Naive thymus-derived CD4-positive, alpha-beta T cell (primary cell): Measurements from ENCODE around the gene SSPN. TPM values are rescaled to one million over a fixed set of nuclear protein-coding genes. Genes with fewer than 3 reads are reported as not detected.

Source experiments
- ATAC-seq: fragments of 150-1000 bp; cut with Tn5 transposase; 2 replicates; pipeline ENCODE4 v1.10.0; 2021; ENCODE audit warnings: mild to moderate bottlenecking, moderate library complexity
- CTCF ChIA-PET: fragments of 350-600 bp; sonication (Branson Sonifier 250); formaldehyde crosslinking; loops from one replicate; lab custom pipeline; 2021; ENCODE audit warnings: antibody characterized with exemption; lab: Charles Lee
- POLR2A ChIA-PET: fragments of 350-600 bp; sonication (Branson Sonifier 250); formaldehyde crosslinking; loops from one replicate; lab custom pipeline; 2021; ENCODE audit warnings: antibody characterized with exemption, inconsistent platforms; lab: Charles Lee
- DNase-seq, 9 donors: peaks; one replicate each; pipeline versions ENCODE4 v3.0.0 to v3.0.0-alpha.2; 2020 to 2022; ENCODE audit warnings: mixed read lengths in 1 of 9
- H3K27ac ChIP-seq: one replicate; pipeline ENCODE4 v1.7.0; 2013; ENCODE audit warnings: mild to moderate bottlenecking, low read depth, low read length, moderate library complexity
- H3K27me3 ChIP-seq, 2 donors: one replicate each; pipeline ENCODE4 v1.7.0; 2013; ENCODE audit warnings: low read length in 2 of 2, mild to moderate bottlenecking in 2 of 2, moderate library complexity in 2 of 2; ENCODE audit not compliant: control insufficient read depth in 2 of 2, insufficient read depth in 2 of 2
- H3K36me3 ChIP-seq, 3 experiments: 1 replicate in 2 of 3; 2 replicates in 1 of 3; pipeline ENCODE4 v1.7.0; 2013; ENCODE audit warnings: low read length in 3 of 3, mild to moderate bottlenecking in 3 of 3, moderate library complexity in 1 of 3; ENCODE audit not compliant: insufficient read depth in 3 of 3, control insufficient read depth in 2 of 3
- H3K4me1 ChIP-seq, 2 donors: one replicate each; pipeline ENCODE4 v1.7.0; 2013; ENCODE audit warnings: low read length in 2 of 2, mild to moderate bottlenecking in 2 of 2, moderate library complexity in 1 of 2; ENCODE audit not compliant: control insufficient read depth in 2 of 2, insufficient read depth in 2 of 2
- H3K4me3 ChIP-seq: 2 replicates; pipeline ENCODE4 v1.7.0; 2013; ENCODE audit warnings: mild to moderate bottlenecking, low read length
- H3K9me3 ChIP-seq, 3 experiments: 1 replicate in 2 of 3; 2 replicates in 1 of 3; pipeline ENCODE4 v1.7.0; 2013; ENCODE audit warnings: low read length in 3 of 3; ENCODE audit not compliant: control insufficient read depth in 2 of 3
- H3K27ac Mint-ChIP-seq, 9 donors: one replicate each; pipeline ENCODE4 v1.8.0; 2020 to 2022; ENCODE audit warnings: mixed read lengths in 9 of 9, mild to moderate bottlenecking in 8 of 9, moderate library complexity in 5 of 9, inconsistent platforms in 2 of 9
- H3K27me3 Mint-ChIP-seq, 5 donors: one replicate each; pipeline ENCODE4 v1.8.0; 2021 to 2022; ENCODE audit warnings: mixed read lengths in 5 of 5, mild to moderate bottlenecking in 1 of 5
- H3K36me3 Mint-ChIP-seq, 5 donors: one replicate each; pipeline ENCODE4 v1.8.0; 2020 to 2022; ENCODE audit warnings: mixed read lengths in 5 of 5, mild to moderate bottlenecking in 3 of 5, inconsistent platforms in 1 of 5
- H3K4me1 Mint-ChIP-seq, 7 donors: one replicate each; pipeline ENCODE4 v1.8.0; 2020 to 2022; ENCODE audit warnings: mixed read lengths in 7 of 7, mild to moderate bottlenecking in 3 of 7, inconsistent platforms in 1 of 7
- H3K4me3 Mint-ChIP-seq, 10 donors: one replicate each; pipeline ENCODE4 v1.8.0; 2020 to 2022; ENCODE audit warnings: mild to moderate bottlenecking in 10 of 10, mixed read lengths in 10 of 10, moderate library complexity in 6 of 10, inconsistent platforms in 2 of 10
- H3K9me3 Mint-ChIP-seq, 11 donors: one replicate each; pipeline ENCODE4 v1.8.0; 2020 to 2022; ENCODE audit warnings: mixed read lengths in 11 of 11, mild to moderate bottlenecking in 4 of 11, inconsistent platforms in 1 of 11, moderate library complexity in 1 of 11
- intact Hi-C, 2 donors: fragments of 100-400 bp; cut with micrococcal nuclease; formaldehyde crosslinking; loops; one replicate each; pipeline ENCODE4 v1.15.1; 2023
- polyA plus RNA-seq, 2 donors: library from polyadenylated mRNA; unstranded; fragments of 300-500 nt; fragmentation: Illumina TruSeq; gene quantifications; one replicate each; pipeline ENCODE4 v1.2.3, GENCODE V29; 2021
- total RNA-seq, 6 experiments: library from RNA in 5 of 6; stranded (reverse) in 5 of 6; gene quantifications; 1 replicate in 5 of 6; 2 replicates in 1 of 6; pipeline ENCODE4 v1.2.3 and lab custom pipeline; 2021 to 2026

The SSPN gene
- total and polyA plus RNA-seq, 7 experiments from 2014 or later: 0.22 to 0.34 TPM; not detected in 5

GRCh38 chr12:26185532-26186320 lies 9.6 kb upstream of the SSPN start:
- intact Hi-C loops: no loop called here
- no peak overlapping the region for H3K27ac ChIP-seq
- no peaks in the 10 kb centered on the region for H3K27me3 ChIP-seq
- H3K4me3 Mint-ChIP-seq: no peak overlapping the region
- no peaks in the 10 kb centered on the region for H3K9me3 ChIP-seq
- H3K36me3 ChIP-seq: no peaks in the 10 kb centered on the region
- no peak overlapping the region for H3K27ac Mint-ChIP-seq
- CTCF ChIA-PET: no interaction called here
- peaks cover 0 to 3% (median 0%) of the 10 kb centered on the region in 11 donors for H3K9me3 Mint-ChIP-seq
- H3K4me3 ChIP-seq: no peak overlapping the region
- no peaks in the 10 kb centered on the region for H3K4me1 Mint-ChIP-seq
- DNase-seq (no peak), ATAC-seq (no peak)
- POLR2A ChIA-PET: no interaction called here
- H3K27me3 Mint-ChIP-seq: peaks cover 29 to 51% (median 44%) of the 10 kb centered on the region in 5 donors
- H3K4me1 ChIP-seq: no peaks in the 10 kb centered on the region
- no peaks in the 10 kb centered on the region for H3K36me3 Mint-ChIP-seq

DNA sequence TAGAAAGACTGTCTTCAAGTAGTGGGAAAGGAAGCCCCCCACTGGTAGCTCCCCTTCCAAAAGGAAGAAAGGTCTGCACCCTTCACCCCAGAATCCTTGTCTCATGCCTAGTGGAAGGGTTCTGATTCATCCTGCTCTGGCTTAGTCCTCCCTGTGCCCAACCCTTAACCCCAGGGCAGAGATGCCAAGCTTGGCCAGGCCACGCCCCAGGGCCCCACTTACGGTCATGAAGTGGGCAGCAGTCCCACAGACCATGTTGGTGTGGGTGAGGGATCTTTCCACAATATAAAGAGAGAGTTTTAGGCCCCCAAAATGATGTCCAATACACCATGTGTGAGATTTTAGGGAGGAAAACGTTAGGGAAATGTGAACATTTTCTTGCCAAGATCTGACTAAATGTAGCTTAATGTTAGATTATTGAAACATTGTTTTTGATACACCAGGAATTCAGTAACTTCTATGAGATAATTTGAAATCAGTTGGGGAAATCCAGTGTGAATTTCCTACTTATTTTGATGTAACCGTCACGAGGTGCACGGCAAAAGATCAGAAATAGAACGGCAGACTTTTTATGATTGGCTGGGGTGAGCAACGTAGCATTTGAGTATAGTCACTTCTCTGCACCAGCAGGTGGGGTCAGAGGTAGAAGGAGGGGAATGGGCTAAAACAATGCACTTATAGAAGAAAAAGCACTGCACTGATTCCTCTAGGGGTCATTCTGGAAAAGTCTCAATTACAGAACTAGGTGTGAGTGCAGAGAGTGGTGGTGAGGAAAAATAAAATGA lies 8.2 kb upstream of the SSPN start:
- Mint-ChIP-seq H3K4me1 (no peaks in the 10 kb centered on the region), H3K4me3 (no peak overlapping the region), H3K27ac (no peak overlapping the region), H3K36me3 (no peaks in the 10 kb centered on the region), H3K27me3 (peaks cover 28 to 54% (median 45%) of the 10 kb centered on the region in 5 donors), H3K9me3 (peaks cover 0 to 3% (median 0%) of the 10 kb centered on the region in 11 donors)
- no peaks in the 10 kb centered on the region for H3K36me3 ChIP-seq
- H3K9me3 ChIP-seq: no peaks in the 10 kb centered on the region
- ATAC-seq: no peak
- intact Hi-C loops: no loop called here
- ChIA-PET POLR2A (no interaction called here), CTCF (no interaction called here)
- no peaks in the 10 kb centered on the region for H3K4me1 ChIP-seq
- no peak overlapping the region for H3K4me3 ChIP-seq
- no peak for DNase-seq
- no peaks in the 10 kb centered on the region for H3K27me3 ChIP-seq
- no peak overlapping the region for H3K27ac ChIP-seq

DNA sequence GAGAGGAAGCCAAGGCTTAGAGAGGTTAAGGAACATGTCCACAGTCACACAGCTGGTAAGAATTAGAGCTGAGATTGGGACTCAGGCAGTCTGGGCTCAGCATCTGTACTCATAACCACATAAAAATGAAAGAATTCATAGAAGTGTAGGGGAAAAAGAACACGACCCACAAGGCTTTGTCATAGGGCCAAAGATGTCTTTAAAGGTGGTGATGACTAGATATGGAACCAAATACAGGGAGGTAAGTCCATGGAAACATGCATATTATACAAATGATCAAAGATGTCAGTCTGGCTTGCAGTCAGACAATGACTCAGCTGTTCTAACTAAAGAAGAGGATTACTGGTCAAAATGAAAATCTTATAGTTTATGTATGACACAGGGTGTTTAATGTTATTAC lies 7.2 kb upstream of the SSPN start:
- ATAC-seq (no peak), DNase-seq (no peak)
- no peaks in the 10 kb centered on the region for H3K36me3 Mint-ChIP-seq
- H3K9me3 Mint-ChIP-seq: peaks cover 0 to 3% (median 0%) of the 10 kb centered on the region in 11 donors
- Histone ChIP-seq H3K27me3 (no peaks in the 10 kb centered on the region), H3K9me3 (no peaks in the 10 kb centered on the region), H3K27ac (no peak overlapping the region), H3K4me3 (no peak overlapping the region), H3K36me3 (no peaks in the 10 kb centered on the region), H3K4me1 (no peaks in the 10 kb centered on the region)
- ChIA-PET CTCF (no interaction called here), POLR2A (no interaction called here)
- no peak overlapping the region for H3K27ac Mint-ChIP-seq
- peaks cover 30 to 57% (median 47%) of the 10 kb centered on the region in 5 donors for H3K27me3 Mint-ChIP-seq
- intact Hi-C loops: no loop called here
- H3K4me3 Mint-ChIP-seq: no peak overlapping the region
- no peaks in the 10 kb centered on the region for H3K4me1 Mint-ChIP-seq

DNA sequence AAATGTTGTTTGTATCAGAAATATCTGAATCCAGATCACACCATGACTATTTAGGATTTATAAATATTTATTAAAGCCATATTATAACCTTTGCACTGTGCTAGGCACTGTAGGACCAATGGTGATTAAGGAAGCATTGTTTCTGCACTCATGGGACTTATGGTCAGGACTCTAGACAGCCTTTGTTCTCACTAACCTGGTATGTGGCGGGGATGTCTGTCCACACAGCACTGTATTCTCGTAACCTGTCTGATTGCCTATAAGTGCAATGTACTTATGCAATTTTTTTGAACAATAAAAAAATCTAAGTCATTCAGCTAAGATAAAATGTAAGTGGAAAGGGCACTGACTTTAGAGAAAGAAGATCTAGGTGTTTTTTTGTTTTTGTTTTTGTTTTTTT lies 6.7 kb upstream of the SSPN start:
- Histone ChIP-seq H3K36me3 (no peaks in the 10 kb centered on the region), H3K27me3 (no peaks in the 10 kb centered on the region), H3K27ac (no peak overlapping the region), H3K4me1 (no peaks in the 10 kb centered on the region), H3K9me3 (no peaks in the 10 kb centered on the region), H3K4me3 (no peak overlapping the region)
- peaks cover 0 to 3% (median 0%) of the 10 kb centered on the region in 11 donors for H3K9me3 Mint-ChIP-seq
- H3K4me1 Mint-ChIP-seq: no peaks in the 10 kb centered on the region
- intact Hi-C loops: no loop called here
- ChIA-PET POLR2A (no interaction called here), CTCF (no interaction called here)
- H3K27me3 Mint-ChIP-seq: peaks cover 31 to 56% (median 45%) of the 10 kb centered on the region in 5 donors
- H3K27ac Mint-ChIP-seq: no peak overlapping the region
- H3K36me3 Mint-ChIP-seq: no peaks in the 10 kb centered on the region
- no peak overlapping the region for H3K4me3 Mint-ChIP-seq
- ATAC-seq: no peak
- no peak for DNase-seq

DNA sequence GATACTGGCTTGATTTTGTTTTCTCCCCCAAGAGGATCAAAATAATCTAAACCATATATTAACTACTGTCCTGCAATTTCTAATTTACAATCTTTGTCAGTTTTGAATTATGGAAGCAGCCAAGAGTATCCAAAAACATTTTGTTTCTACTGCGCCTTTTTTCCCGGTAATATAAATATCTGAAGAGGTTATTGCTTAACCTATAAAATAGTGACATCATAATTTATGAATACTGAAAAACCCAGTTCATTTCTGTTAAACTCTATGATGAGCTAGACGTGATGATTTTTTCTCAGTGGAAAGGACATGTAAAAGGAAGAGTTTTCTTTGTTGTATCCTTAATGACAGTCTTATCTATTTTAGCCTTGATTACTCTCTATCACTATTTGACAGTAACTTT lies 3.2 kb upstream of the SSPN start:
- Mint-ChIP-seq H3K27me3 (peaks cover 44 to 71% (median 58%) of the 10 kb centered on the region in 5 donors), H3K27ac (no peak overlapping the region), H3K4me1 (peaks cover 0 to 17% (median 7%) of the 10 kb centered on the region in 7 donors), H3K4me3 (no peak overlapping the region), H3K36me3 (no peaks in the 10 kb centered on the region), H3K9me3 (peaks cover 0 to 3% (median 0%) of the 10 kb centered on the region in 11 donors)
- CTCF ChIA-PET: no interaction called here
- intact Hi-C loops: no loop called here
- POLR2A ChIA-PET: no interaction called here
- no peaks in the 10 kb centered on the region for H3K9me3 ChIP-seq
- H3K4me1 ChIP-seq: no peaks in the 10 kb centered on the region
- no peak overlapping the region for H3K4me3 ChIP-seq
- no peak overlapping the region for H3K27ac ChIP-seq
- no peaks in the 10 kb centered on the region for H3K36me3 ChIP-seq
- no peaks in the 10 kb centered on the region for H3K27me3 ChIP-seq
- ATAC-seq (no peak), DNase-seq (no peak)

DNA sequence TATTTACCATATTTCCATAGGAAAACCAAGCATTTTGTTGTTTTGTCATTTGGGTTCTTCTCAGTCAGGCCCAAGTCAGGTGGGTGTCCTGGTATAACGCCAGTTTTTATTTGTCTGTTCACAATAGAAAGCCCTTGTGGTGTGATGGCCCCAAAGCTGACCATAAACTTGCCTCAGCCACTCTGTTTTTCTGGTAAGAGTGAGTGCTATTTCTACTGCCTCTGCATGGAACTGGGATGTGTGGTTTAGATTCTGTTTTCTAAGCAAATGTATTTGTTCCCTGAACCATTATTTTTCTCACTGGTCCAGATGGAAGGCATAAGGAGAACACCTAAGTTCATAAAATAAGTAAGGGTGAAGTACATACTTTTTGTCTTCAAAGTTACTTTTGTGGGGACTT lies 1.8 kb upstream of the SSPN start:
- no peak for ATAC-seq
- H3K27me3 ChIP-seq: no peaks in the 10 kb centered on the region
- POLR2A ChIA-PET: no interaction called here
- DNase-seq: no peak
- intact Hi-C loops: no loop called here
- no peak overlapping the region for H3K27ac ChIP-seq
- H3K27me3 Mint-ChIP-seq: peaks cover 47 to 70% (median 63%) of the 10 kb centered on the region in 5 donors
- CTCF ChIA-PET: no interaction called here
- peak overlapping the region in 2 of 10 donors; percentile 24 to 60 for H3K4me3 Mint-ChIP-seq
- H3K9me3 Mint-ChIP-seq: peaks cover 0 to 3% (median 0%) of the 10 kb centered on the region in 11 donors
- peaks cover 0 to 17% (median 7%) of the 10 kb centered on the region in 7 donors for H3K4me1 Mint-ChIP-seq
- no peaks in the 10 kb centered on the region for H3K9me3 ChIP-seq
- H3K4me3 ChIP-seq: no peak overlapping the region
- no peaks in the 10 kb centered on the region for H3K4me1 ChIP-seq
- no peaks in the 10 kb centered on the region for H3K36me3 ChIP-seq
- H3K27ac Mint-ChIP-seq: no peak overlapping the region
- no peaks in the 10 kb centered on the region for H3K36me3 Mint-ChIP-seq
